NB4 (cell line): ENCODE results near the gene ARHGEF16.
A peak's percentile ranks its signal among the peaks of the same experiment; 100 is the strongest.

Source experiments
- DNase-seq: peaks from one replicate; pipeline ENCODE4 v3.0.0; 2010; ENCODE audit warnings: low read depth
- H3K4me3 ChIP-seq: one replicate; pipeline ENCODE4 v1.5.1; 2011; ENCODE audit warnings: mild to moderate bottlenecking, low read depth, low read length, moderate library complexity
- MYC ChIP-seq: IDR thresholded peaks from 2 replicates; pipeline ENCODE4 v1.6.1; 2011; ENCODE audit warnings: low read depth, low read length
- POLR2A ChIP-seq: IDR thresholded peaks from 2 replicates; pipeline ENCODE4 v1.6.1; 2011; ENCODE audit warnings: mild to moderate bottlenecking; ENCODE audit not compliant: insufficient read length; ENCODE audit errors: extremely low read depth
- TF ChIP-seq, protein P1 (sequence below): IDR thresholded peaks from 2 replicates; pipeline ENCODE4 v1.6.1; 2011; ENCODE audit warnings: low read depth, low read length
- TF ChIP-seq, protein P2 (sequence below): IDR thresholded peaks from one replicate; pipeline ENCODE4 v1.5.1; 2012; ENCODE audit warnings: low read depth, low read length

The ARHGEF16 gene

DNA sequence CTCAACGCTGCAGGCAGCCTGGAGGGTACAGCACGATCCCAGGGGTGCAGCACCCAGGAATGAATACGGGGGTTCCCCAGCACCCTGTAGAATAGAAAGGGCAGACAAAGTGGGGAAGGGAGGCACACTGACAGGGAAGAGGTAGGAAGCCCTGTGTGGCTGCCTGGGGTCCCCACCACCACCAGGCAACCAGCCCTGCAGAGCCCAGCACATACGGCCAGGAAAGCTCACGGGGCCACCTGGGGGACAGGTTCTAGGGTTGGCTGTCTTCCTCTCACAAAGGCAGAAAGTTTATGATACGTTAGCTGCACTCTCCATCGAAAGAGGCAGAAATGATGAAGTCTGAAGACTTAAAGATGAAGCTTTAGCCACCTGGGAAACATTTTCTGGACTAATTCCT is 52.5 kb downstream of the ARHGEF16 start:
- no peak for DNase-seq

DNA sequence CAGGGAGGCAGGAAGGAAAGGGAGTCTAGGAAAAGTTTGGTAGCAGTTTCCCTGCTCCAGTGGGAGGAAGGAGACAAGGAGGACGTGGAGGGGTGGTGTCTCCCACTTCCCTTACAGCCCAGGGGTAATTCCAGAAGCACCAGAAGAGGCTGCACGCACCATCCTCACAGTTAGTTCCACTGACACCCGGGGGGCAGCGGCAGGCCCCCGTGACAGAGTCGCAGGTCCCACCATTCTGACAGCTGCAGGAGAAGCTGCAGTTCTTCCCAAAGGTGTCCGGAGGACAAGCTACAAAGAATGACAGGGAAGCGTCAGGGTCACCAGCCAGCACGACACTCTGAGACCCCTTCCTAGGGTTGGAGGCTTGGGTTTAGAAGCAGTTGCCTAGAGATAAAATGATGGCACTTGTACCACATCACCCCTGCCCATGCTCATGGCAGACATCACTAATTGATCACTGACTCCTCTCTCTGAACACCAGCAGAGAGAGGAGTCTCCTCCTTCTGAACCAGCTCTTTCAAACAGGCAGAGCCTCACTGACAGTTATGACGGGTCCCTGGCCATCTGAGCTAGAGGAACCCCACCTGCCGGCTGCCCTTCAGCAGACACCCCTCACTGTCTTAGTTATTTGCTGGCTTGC is 53.3 kb downstream of the ARHGEF16 start:
- no peak overlapping the region for H3K4me3 ChIP-seq
- no peak for DNase-seq
- no peak for TF ChIP-seq MYC
- TF ChIP-seq, protein P1, sequence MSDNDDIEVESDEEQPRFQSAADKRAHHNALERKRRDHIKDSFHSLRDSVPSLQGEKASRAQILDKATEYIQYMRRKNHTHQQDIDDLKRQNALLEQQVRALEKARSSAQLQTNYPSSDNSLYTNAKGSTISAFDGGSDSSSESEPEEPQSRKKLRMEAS = no peak
- TF ChIP-seq POLR2A = no peak
- TF ChIP-seq, protein P2, sequence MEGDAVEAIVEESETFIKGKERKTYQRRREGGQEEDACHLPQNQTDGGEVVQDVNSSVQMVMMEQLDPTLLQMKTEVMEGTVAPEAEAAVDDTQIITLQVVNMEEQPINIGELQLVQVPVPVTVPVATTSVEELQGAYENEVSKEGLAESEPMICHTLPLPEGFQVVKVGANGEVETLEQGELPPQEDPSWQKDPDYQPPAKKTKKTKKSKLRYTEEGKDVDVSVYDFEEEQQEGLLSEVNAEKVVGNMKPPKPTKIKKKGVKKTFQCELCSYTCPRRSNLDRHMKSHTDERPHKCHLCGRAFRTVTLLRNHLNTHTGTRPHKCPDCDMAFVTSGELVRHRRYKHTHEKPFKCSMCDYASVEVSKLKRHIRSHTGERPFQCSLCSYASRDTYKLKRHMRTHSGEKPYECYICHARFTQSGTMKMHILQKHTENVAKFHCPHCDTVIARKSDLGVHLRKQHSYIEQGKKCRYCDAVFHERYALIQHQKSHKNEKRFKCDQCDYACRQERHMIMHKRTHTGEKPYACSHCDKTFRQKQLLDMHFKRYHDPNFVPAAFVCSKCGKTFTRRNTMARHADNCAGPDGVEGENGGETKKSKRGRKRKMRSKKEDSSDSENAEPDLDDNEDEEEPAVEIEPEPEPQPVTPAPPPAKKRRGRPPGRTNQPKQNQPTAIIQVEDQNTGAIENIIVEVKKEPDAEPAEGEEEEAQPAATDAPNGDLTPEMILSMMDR = no peak

More for the DNA sequence above, 52.5 kb downstream of the ARHGEF16 start:
- no peak overlapping the region for H3K4me3 ChIP-seq
- TF ChIP-seq, protein P2 = no peak
- no peak for TF ChIP-seq POLR2A
- no peak for TF ChIP-seq MYC
- TF ChIP-seq, protein P1 = no peak

DNA sequence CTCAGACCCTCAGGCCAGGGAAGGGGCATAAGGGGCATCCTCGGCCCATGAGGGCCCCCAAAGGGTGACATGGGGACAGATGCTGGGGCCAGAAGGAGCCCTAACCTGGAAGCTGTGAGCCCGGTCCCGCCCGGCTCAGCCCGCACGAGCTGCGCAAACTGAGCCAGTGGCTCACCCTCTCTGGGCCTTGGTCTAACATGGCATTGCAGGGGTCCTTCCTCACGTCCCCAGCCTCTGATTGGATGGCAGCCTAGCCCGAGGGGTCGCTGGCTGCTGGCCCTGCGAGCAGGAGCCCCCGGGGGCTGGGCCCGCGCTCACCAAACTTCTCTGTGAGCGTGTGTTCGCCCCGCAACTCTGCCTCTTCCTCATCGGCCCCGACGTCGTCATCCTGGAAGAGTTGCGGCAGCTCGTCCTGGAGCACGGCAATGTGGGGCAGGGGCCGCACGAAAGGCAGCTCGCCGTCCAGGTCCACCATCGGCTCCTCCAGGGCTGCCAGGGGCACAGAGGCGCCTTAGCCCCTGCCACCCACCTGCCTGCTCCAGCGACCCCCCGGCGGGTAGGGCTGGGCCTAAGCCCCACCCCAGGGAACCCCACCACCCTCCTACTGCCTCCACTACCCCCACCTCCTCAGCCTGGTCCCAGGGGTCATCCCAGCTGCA is 54.4 kb downstream of the ARHGEF16 start:
- no peak for DNase-seq
- H3K4me3 ChIP-seq = no peak overlapping the region
- no peak for TF ChIP-seq MYC
- TF ChIP-seq, protein P2 = no peak

DNA sequence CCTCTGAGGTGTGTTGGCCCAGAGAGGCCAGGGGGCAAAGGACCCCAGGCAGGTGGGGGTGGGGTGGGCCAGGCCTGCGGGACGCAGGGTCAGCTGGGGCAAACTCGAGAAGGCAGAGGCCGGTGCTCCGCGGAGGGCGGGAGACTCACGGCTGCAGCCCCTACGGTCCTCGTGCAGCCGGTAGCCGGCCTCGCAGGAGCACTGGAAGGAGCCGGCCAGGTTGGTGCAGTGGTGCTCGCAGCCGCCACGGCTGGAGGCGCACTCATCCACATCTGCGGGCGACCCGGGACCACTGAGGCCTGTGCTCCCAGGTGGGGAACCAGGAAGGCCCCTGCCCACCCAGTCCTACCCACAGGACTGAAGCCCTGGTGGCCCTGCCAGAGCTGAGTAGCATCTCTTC is 55.3 kb downstream of the ARHGEF16 start:
- no peak for DNase-seq
- H3K4me3 ChIP-seq = no peak overlapping the region
- TF ChIP-seq, protein P2 = no peak
- TF ChIP-seq, protein P1 = no peak

DNA sequence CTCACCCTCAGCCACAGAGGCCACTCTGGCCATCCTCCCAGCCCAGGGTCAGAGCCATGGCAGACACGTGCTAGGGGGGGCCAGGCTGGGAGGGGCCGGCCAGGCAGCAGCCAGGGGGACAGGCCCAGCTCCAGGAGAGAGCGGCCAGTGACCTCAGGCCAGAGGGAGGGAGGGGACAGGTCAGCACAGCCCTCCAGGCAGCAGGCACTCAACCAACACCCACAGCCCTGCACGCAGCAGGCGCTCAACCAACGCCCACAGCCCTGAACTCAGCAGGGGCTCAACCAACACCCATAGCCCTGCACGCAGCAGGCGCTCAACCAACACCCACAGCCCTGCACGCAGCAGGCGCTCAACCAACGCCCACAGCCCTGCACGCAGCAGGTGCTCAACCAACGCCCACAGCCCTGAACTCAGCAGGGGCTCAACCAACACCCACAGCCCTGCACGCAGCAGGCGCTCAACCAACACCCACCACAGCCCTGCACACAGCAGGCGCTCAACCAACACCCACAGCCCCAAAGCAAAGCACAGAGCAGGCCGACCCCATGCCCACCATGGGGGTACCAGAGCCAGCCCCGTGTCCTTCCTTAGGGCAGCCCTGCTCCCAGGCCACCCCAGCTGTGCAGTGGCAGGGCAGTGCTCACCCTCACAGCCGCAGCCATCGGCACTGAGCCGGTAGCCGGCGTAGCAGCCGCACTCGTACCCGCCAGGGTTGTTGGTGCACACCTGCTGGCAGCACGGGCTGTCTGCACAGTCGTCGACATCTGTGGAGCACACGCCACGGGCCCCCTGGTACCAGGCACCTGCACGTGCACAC is 55.9 kb downstream of the ARHGEF16 start:
- peak; percentile 25 for DNase-seq
- TF ChIP-seq MYC (no peak), POLR2A (no peak)
- TF ChIP-seq, protein P1 = peak; percentile 60; the same call in 1 of the 2 replicates
- TF ChIP-seq, protein P2 = no peak

More for the DNA sequence above, 55.9 kb downstream of the ARHGEF16 start:
- no peak overlapping the region for H3K4me3 ChIP-seq
